Limb (tissue), 2 donors: ENCODE data around the gene PRKN.

Experiments
- DNase-seq, 2 donors: peaks; one replicate each; pipeline ENCODE4 v3.0.0-alpha.2; 2016; ENCODE audit errors: extremely low spot score in 2 of 2

Gene PRKN

GRCh38 chr6:162385980-162386379 is 341.6 kb downstream of the PRKN start:
- peak in 1 of 2 donors; percentile 35 for DNase-seq

GRCh38 chr6:162379757-162380409 is 347.7 kb downstream of the PRKN start:
- DNase-seq, result no peak

- DNase-seq, result no peak
Measured at GRCh38 chr6:162377735-162378134, 349.8 kb downstream of the PRKN start.

GRCh38 chr6:162373868-162374267 is 353.7 kb downstream of the PRKN start:
- no peak for DNase-seq

- DNase-seq, result no peak
Measured at GRCh38 chr6:162373192-162373591, 354.4 kb downstream of the PRKN start.

GRCh38 chr6:162372106-162372505 is 355.5 kb downstream of the PRKN start:
- no peak for DNase-seq

GRCh38 chr6:162371121-162371520 is 356.4 kb downstream of the PRKN start:
- no peak for DNase-seq

- DNase-seq, result no peak
Measured at GRCh38 chr6:162369091-162369490, 358.5 kb downstream of the PRKN start.

- no peak for DNase-seq
Measured at GRCh38 chr6:162364488-162364887, 363.1 kb downstream of the PRKN start.

GRCh38 chr6:162363757-162364156 is 363.8 kb downstream of the PRKN start:
- no peak for DNase-seq

- DNase-seq, result no peak
Measured at GRCh38 chr6:162360901-162361567, 366.5 kb downstream of the PRKN start.

GRCh38 chr6:162358625-162359024 is 368.9 kb downstream of the PRKN start:
- DNase-seq, result no peak

- peak in 1 of 2 donors; percentile 30 for DNase-seq
Measured at GRCh38 chr6:162345051-162345511, 382.5 kb downstream of the PRKN start.

- no peak for DNase-seq
Measured at GRCh38 chr6:162344646-162345010, 382.9 kb downstream of the PRKN start.

- DNase-seq, result peak in 1 of 2 donors; percentile 43
Measured at GRCh38 chr6:162343936-162344645, 383.5 kb downstream of the PRKN start.

- DNase-seq, result no peak
Measured at GRCh38 chr6:162343198-162343935, 384.2 kb downstream of the PRKN start.

GRCh38 chr6:162337412-162337811 is 390.2 kb downstream of the PRKN start:
- DNase-seq, result no peak

- no peak for DNase-seq
Measured at GRCh38 chr6:162336359-162336758, 391.2 kb downstream of the PRKN start.

- no peak for DNase-seq
Measured at GRCh38 chr6:162332365-162332764, 395.2 kb downstream of the PRKN start.

- DNase-seq, result no peak
Measured at GRCh38 chr6:162331911-162332310, 395.7 kb downstream of the PRKN start.

GRCh38 chr6:162325826-162326225 is 401.7 kb downstream of the PRKN start:
- no peak for DNase-seq

- no peak for DNase-seq
Measured at GRCh38 chr6:162325051-162325450, 402.5 kb downstream of the PRKN start.
